H9 (cell line): ENCODE data around the gene FGF6. TPM values are rescaled to one million over a fixed set of nuclear protein-coding genes. Genes with fewer than 3 reads are reported as not detected.

Experiments used
- DNase-seq: peaks from one replicate; pipeline ENCODE4 v3.0.0-alpha.2; 2017
- H2AFZ ChIP-seq: one replicate; pipeline ENCODE4 v1.6.1; 2013; ENCODE audit warnings: mild to moderate bottlenecking, low read length, control low read depth, moderate library complexity
- H2AK5ac ChIP-seq: 2 replicates; pipeline ENCODE4 v1.6.1; 2013; ENCODE audit warnings: low read length, control low read depth, mixed read lengths; ENCODE audit not compliant: insufficient read length
- H2BK120ac ChIP-seq: one replicate; pipeline ENCODE4 v1.6.1; 2013; ENCODE audit warnings: low read depth, mild to moderate bottlenecking, low read length, control low read depth, inconsistent platforms; ENCODE audit not compliant: poor library complexity, severe bottlenecking
- H2BK12ac ChIP-seq: 2 replicates; pipeline ENCODE4 v1.6.1; 2013; ENCODE audit warnings: low read length, control low read depth, mixed read lengths, low read depth; ENCODE audit not compliant: insufficient read length
- H2BK15ac ChIP-seq: 2 replicates; pipeline ENCODE4 v1.6.1; 2013; ENCODE audit warnings: low read depth, low read length, control low read depth
- H2BK20ac ChIP-seq: one replicate; pipeline ENCODE4 v1.6.1; 2013; ENCODE audit warnings: low read depth, mild to moderate bottlenecking, low read length, control low read depth, inconsistent platforms; ENCODE audit not compliant: poor library complexity, severe bottlenecking
- H2BK5ac ChIP-seq: 2 replicates; pipeline ENCODE4 v1.6.1; 2013; ENCODE audit warnings: low read length, control low read depth, mixed read lengths; ENCODE audit not compliant: insufficient read length
- H3K14ac ChIP-seq: 2 replicates; pipeline ENCODE4 v1.6.1; 2013; ENCODE audit warnings: low read length, control low read depth; ENCODE audit not compliant: insufficient read depth
- H3K18ac ChIP-seq: 2 replicates; pipeline ENCODE4 v1.6.1; 2013; ENCODE audit warnings: low read depth, mild to moderate bottlenecking, mixed read lengths, low read length, control low read depth; ENCODE audit not compliant: insufficient read length
- H3K23ac ChIP-seq: 2 replicates; pipeline ENCODE4 v1.6.1; 2013; ENCODE audit warnings: low read length, control low read depth, mixed read lengths, low read depth; ENCODE audit not compliant: insufficient read length
- H3K23me2 ChIP-seq: 2 replicates; pipeline ENCODE4 v1.6.1; 2013; ENCODE audit warnings: low read depth, mild to moderate bottlenecking, mixed read lengths, low read length, control low read depth; ENCODE audit not compliant: insufficient read length, poor library complexity, severe bottlenecking
- H3K27ac ChIP-seq: 2 replicates; pipeline ENCODE4 v1.5.1; 2013; ENCODE audit warnings: low read length, control low read depth, mixed read lengths, low read depth; ENCODE audit not compliant: insufficient read length
- H3K27me3 ChIP-seq: 2 replicates; pipeline ENCODE4 v1.6.1; 2013; ENCODE audit warnings: low read length, control low read depth, inconsistent platforms; ENCODE audit not compliant: insufficient read depth
- H3K4ac ChIP-seq: 2 replicates; pipeline ENCODE4 v1.6.1; 2013; ENCODE audit warnings: low read depth, mild to moderate bottlenecking, control low read depth, inconsistent platforms, low read length, moderate library complexity
- H3K4me1 ChIP-seq: 2 replicates; pipeline ENCODE4 v1.6.1; 2013; ENCODE audit warnings: low read length, control low read depth, inconsistent platforms; ENCODE audit not compliant: insufficient read depth
- H3K4me2 ChIP-seq: 2 replicates; pipeline ENCODE4 v1.6.1; 2013; ENCODE audit warnings: low read length, control low read depth, mixed read lengths; ENCODE audit not compliant: insufficient read length, insufficient read depth
- H3K56ac ChIP-seq: 2 replicates; pipeline ENCODE4 v1.6.1; 2013; ENCODE audit warnings: low read depth, mild to moderate bottlenecking, mixed read lengths, low read length, control low read depth; ENCODE audit not compliant: insufficient read length
- H3K79me1 ChIP-seq: 2 replicates; pipeline ENCODE4 v1.6.1; 2013; ENCODE audit warnings: low read depth, mild to moderate bottlenecking, moderate library complexity, low read length, control low read depth, inconsistent platforms; ENCODE audit not compliant: insufficient read depth, poor library complexity, severe bottlenecking
- H3K79me2 ChIP-seq: 2 replicates; pipeline ENCODE4 v1.6.1; 2013; ENCODE audit warnings: low read length, control low read depth, inconsistent platforms; ENCODE audit not compliant: insufficient read depth
- H3K9ac ChIP-seq: 2 replicates; pipeline ENCODE4 v1.6.1; 2013; ENCODE audit warnings: low read length, control low read depth, mixed read lengths; ENCODE audit not compliant: insufficient read length; ENCODE audit errors: extremely low read depth
- H3K9me3 ChIP-seq: one replicate; pipeline ENCODE4 v1.6.1; 2013; ENCODE audit warnings: low read depth, low read length, inconsistent platforms; ENCODE audit not compliant: control insufficient read depth
- H3T11ph ChIP-seq: one replicate; pipeline ENCODE4 v1.6.1; 2013; ENCODE audit warnings: mild to moderate bottlenecking, low read length, control low read depth, inconsistent platforms
- H4K20me1 ChIP-seq: one replicate; pipeline ENCODE4 v1.6.1; 2013; ENCODE audit not compliant: control insufficient read depth, insufficient read length, insufficient read depth
- H4K5ac ChIP-seq: 2 replicates; pipeline ENCODE4 v1.6.1; 2013; ENCODE audit warnings: low read depth, mild to moderate bottlenecking, mixed read lengths, low read length, control low read depth; ENCODE audit not compliant: insufficient read length
- H4K8ac ChIP-seq: replicated peaks from 2 replicates; pipeline ENCODE4 v1.6.1; 2013; ENCODE audit warnings: low read length, control low read depth, mixed read lengths, low read depth; ENCODE audit not compliant: insufficient read length
- H4K91ac ChIP-seq: 2 replicates; pipeline ENCODE4 v1.6.1; 2013; ENCODE audit warnings: low read depth, mild to moderate bottlenecking, moderate library complexity, mixed read lengths, low read length, control low read depth; ENCODE audit not compliant: insufficient read length
- H3K27ac Mint-ChIP-seq, 3 experiments: 2 replicates in 2 of 3; 3 replicates in 1 of 3; pipeline ENCODE4 v1.8.0; 2020 to 2021; ENCODE audit warnings: mixed read lengths in 3 of 3, mild to moderate bottlenecking in 1 of 3, moderate library complexity in 1 of 3
- H3K27me3 Mint-ChIP-seq: 2 replicates; pipeline ENCODE4 v1.8.0; 2021; ENCODE audit warnings: low read depth, mild to moderate bottlenecking, moderate library complexity, mixed read lengths
- H3K36me3 Mint-ChIP-seq, 3 experiments: 2 replicates in 2 of 3; 3 replicates in 1 of 3; pipeline ENCODE4 v1.8.0; 2020 to 2021; ENCODE audit warnings: low read depth in 3 of 3, mixed read lengths in 3 of 3; ENCODE audit not compliant: insufficient read depth in 1 of 3
- H3K4me1 Mint-ChIP-seq, 2 experiments: 2 replicates each; pipeline ENCODE4 v1.8.0; 2020; ENCODE audit warnings: mixed read lengths in 2 of 2
- H3K4me3 Mint-ChIP-seq, 2 experiments: 2 replicates in 1 of 2; 3 replicates in 1 of 2; pipeline ENCODE4 v1.8.0; 2020 to 2021; ENCODE audit warnings: mild to moderate bottlenecking in 2 of 2, mixed read lengths in 2 of 2, moderate library complexity in 1 of 2
- H3K9me3 Mint-ChIP-seq, 2 experiments: 2 replicates in 1 of 2; 3 replicates in 1 of 2; pipeline ENCODE4 v1.8.0; 2020; ENCODE audit warnings: mild to moderate bottlenecking in 2 of 2, mixed read lengths in 2 of 2, moderate library complexity in 1 of 2
- CTCF ChIP-seq: fragments of 200-600 bp; sonication (generic); conservative IDR thresholded peaks from 3 replicates; pipeline ENCODE4 v1.8.0; 2021; ENCODE audit warnings: antibody characterized with exemption, mild to moderate bottlenecking
- WGBS: extraction: QIAGEN DNeasy Blood & Tissue Kit; methylation state at CpG from one replicate; pipeline ENCODE4 v1.1.7; 2013; ENCODE audit warnings: missing lambda C conversion rate, low lambda C conversion rate, mixed read lengths; ENCODE audit not compliant: insufficient read length; ENCODE audit errors: extremely low coverage; 5-methylcytosine and 5-hydroxymethylcytosine counted together
- total RNA-seq: library from RNA; stranded (reverse); gene quantifications from 2 replicates; pipeline ENCODE4 v1.2.1, GENCODE V29; 2021

FGF6 gene
- total RNA-seq, 1 experiment from 2014 or later = not detected

GRCh38 chr12:4448371-4448940 lies 2.8 kb upstream of the FGF6 start:
- Histone ChIP-seq H3K79me1 (no peaks in the 10 kb centered on the region), H2BK20ac (no peak overlapping the region), H2BK120ac (no peak overlapping the region), H2BK12ac (no peak overlapping the region), H3K79me2 (no peaks in the 10 kb centered on the region), H4K20me1 (no peaks in the 10 kb centered on the region), H3K56ac (no peak overlapping the region), H3K23me2 (peaks cover 10% of the 10 kb centered on the region), H4K91ac (no peak overlapping the region), H4K5ac (no peak overlapping the region), H3K4ac (no peak overlapping the region), H3K9me3 (no peaks in the 10 kb centered on the region), H3K27ac (no peak overlapping the region), H3K4me2 (no peak overlapping the region), H2BK15ac (no peak overlapping the region), H2AFZ (no peak overlapping the region), H3K23ac (no peak overlapping the region), H3T11ph (no peak overlapping the region), H2AK5ac (no peak overlapping the region), H4K8ac (no peak overlapping the region), H3K14ac (no peak overlapping the region), H3K4me1 (peaks cover 8% of the 10 kb centered on the region; the same call in 1 of the 2 replicates), H3K18ac (no peak overlapping the region), H2BK5ac (no peak overlapping the region), H3K27me3 (no peaks in the 10 kb centered on the region; the same call in 1 of the 2 replicates), H3K9ac (no peak overlapping the region)
- H3K9me3 Mint-ChIP-seq = peaks cover 3 to 5% of the 10 kb centered on the region in 2 experiments; a peak in 3 of 5 replicates
- no peak overlapping the region for H3K4me3 Mint-ChIP-seq
- H3K27me3 Mint-ChIP-seq = peaks cover 8% of the 10 kb centered on the region
- TF ChIP-seq CTCF = no peak
- DNase-seq = no peak
- peaks cover 0 to 11% (median 9%) of the 10 kb centered on the region in 3 experiments; a peak in 4 of 7 replicates for H3K36me3 Mint-ChIP-seq
- peaks cover 58 to 72% of the 10 kb centered on the region in 2 experiments for H3K4me1 Mint-ChIP-seq
- WGBS = no CpG with 5 or more reads among the region's 6 CpGs
- no peak overlapping the region for H3K27ac Mint-ChIP-seq
